A673 (cell line): Measurements from ENCODE around the gene ERFL. TPM values are rescaled to one million over a fixed set of nuclear protein-coding genes. Genes with fewer than 3 reads are reported as not detected.

Experiments used
- BruUV-seq: library from RNA; stranded (reverse); fragments of 400-500 nt; replicated peaks from 2 replicates; lab custom pipeline; 2021; lab: Mats Ljungman, UMichigan
- CTCF ChIA-PET: fragments of 300-600 bp; sonication (Branson Sonifier 250); formaldehyde crosslinking; loops from one replicate; lab custom pipeline; 2022; ENCODE audit warnings: antibody characterized with exemption; lab: Charles Lee
- POLR2A ChIA-PET: fragments of 300-600 bp; sonication (Branson Sonifier 250); formaldehyde crosslinking; loops from one replicate; lab custom pipeline; 2022; ENCODE audit warnings: antibody characterized with exemption; ENCODE audit not compliant: low non-redundant PET; lab: Charles Lee
- DNase-seq: peaks from one replicate; pipeline ENCODE4 v3.0.0-alpha.2; 2015; ENCODE audit warnings: low spot score
- H3K27ac ChIP-seq: fragments of 200-600 bp; sonication (generic); 2 replicates; pipeline ENCODE4 v1.5.1; 2016; ENCODE audit warnings: mixed run types, low read depth, mild to moderate bottlenecking, mixed read lengths, antibody characterized with exemption, low read length; ENCODE audit not compliant: poor library complexity, severe bottlenecking
- H3K27me3 ChIP-seq: fragments of 200-600 bp; sonication (generic); replicated peaks from 2 replicates; pipeline ENCODE4 v1.6.1; 2017; ENCODE audit warnings: mixed run types, low read depth, mild to moderate bottlenecking, mixed read lengths, antibody characterized with exemption, low read length; ENCODE audit not compliant: insufficient read depth, poor library complexity
- H3K36me3 ChIP-seq: fragments of 200-600 bp; sonication (generic); 2 replicates; pipeline ENCODE4 v1.6.1; 2016; ENCODE audit warnings: mixed run types, mild to moderate bottlenecking, mixed read lengths, antibody characterized with exemption, low read length; ENCODE audit not compliant: insufficient read depth, poor library complexity, severe bottlenecking
- H3K4me1 ChIP-seq: fragments of 200-600 bp; sonication (generic); 2 replicates; pipeline ENCODE4 v1.6.1; 2017; ENCODE audit warnings: mixed run types, mild to moderate bottlenecking, mixed read lengths, antibody characterized with exemption, low read length; ENCODE audit not compliant: insufficient read depth, poor library complexity, severe bottlenecking
- H3K4me3 ChIP-seq: fragments of 200-600 bp; sonication (generic); 2 replicates; pipeline ENCODE4 v1.5.1; 2016; ENCODE audit warnings: low read depth, mixed run types, mild to moderate bottlenecking, mixed read lengths, low read length; ENCODE audit not compliant: poor library complexity, severe bottlenecking
- H3K9me3 ChIP-seq: fragments of 200-600 bp; sonication (generic); 2 replicates; pipeline ENCODE4 v1.6.1; 2016; ENCODE audit warnings: mixed run types, low read depth, mild to moderate bottlenecking, mixed read lengths, antibody characterized with exemption, low read length; ENCODE audit not compliant: poor library complexity, severe bottlenecking
- CTCF ChIP-seq: fragments of 300-800, 200-600 bp; sonication (generic); conservative IDR thresholded peaks from 2 replicates; pipeline ENCODE4 v1.5.1; 2017; ENCODE audit warnings: low read depth, mild to moderate bottlenecking, antibody characterized with exemption, low read length, moderate library complexity, mixed read lengths
- EZH2 ChIP-seq: fragments of 200-600 bp; sonication (generic); IDR thresholded peaks from 2 replicates; pipeline ENCODE4 v1.6.1; 2017; ENCODE audit warnings: borderline replicate concordance, low read depth, mild to moderate bottlenecking, mixed read lengths, antibody characterized with exemption, low read length; ENCODE audit not compliant: poor library complexity, severe bottlenecking
- intact Hi-C: fragments of 100-400 bp; cut with micrococcal nuclease; formaldehyde crosslinking; loops from one replicate; pipeline ENCODE4 v1.10.0; 2022; ENCODE audit not compliant: unreplicated experiment
- total RNA-seq: library from RNA; stranded (reverse); gene quantifications from 2 replicates; pipeline ENCODE4 v1.2.3, GENCODE V29; 2021

Gene ERFL
- total RNA-seq, 1 experiment from 2014 or later: 0.95 TPM

- Histone ChIP-seq H3K4me3 (no peak overlapping the region), H3K4me1 (no peaks in the 10 kb centered on the region), H3K27ac (no peak overlapping the region), H3K36me3 (peaks cover 27% of the 10 kb centered on the region), H3K27me3 (peaks cover 22% of the 10 kb centered on the region), H3K9me3 (no peaks in the 10 kb centered on the region)
- intact Hi-C loops: no loop called here
- POLR2A ChIA-PET: no interaction called here
- DNase-seq: no peak
- BruUV-seq: no TSS peak
- TF ChIP-seq EZH2 (no peak), CTCF (no peak)
- CTCF ChIA-PET: interaction anchor here (0.7 kb wide), 1 partner anchor 14 kb away, joined by 3 read pairs; no protein-coding TSS in a partner anchor
These were observed 19.4 kb downstream of the ERFL start for GRCh38 chr19:41908724-41909464.

GRCh38 chr19:41907994-41908615, 20.1 kb downstream of the ERFL start:
- H3K9me3 ChIP-seq: no peaks in the 10 kb centered on the region
- no peak overlapping the region for H3K27ac ChIP-seq
- no peak overlapping the region for H3K4me3 ChIP-seq
- TF ChIP-seq CTCF (no peak), EZH2 (no peak)
- intact Hi-C loops: no loop called here
- no peak for DNase-seq
- ChIA-PET POLR2A (no interaction called here), CTCF (interaction anchor here (0.7 kb wide), 1 partner anchor 14 kb away, joined by 3 read pairs; no protein-coding TSS in a partner anchor)
- no TSS peak for BruUV-seq
- H3K36me3 ChIP-seq: peaks cover 35% of the 10 kb centered on the region
- H3K27me3 ChIP-seq: peaks cover 15% of the 10 kb centered on the region
- H3K4me1 ChIP-seq: no peaks in the 10 kb centered on the region

- H3K4me3 ChIP-seq: no peak overlapping the region
- no peaks in the 10 kb centered on the region for H3K9me3 ChIP-seq
- H3K36me3 ChIP-seq: peaks cover 43% of the 10 kb centered on the region
- no peak for DNase-seq
- peaks cover 6% of the 10 kb centered on the region for H3K27me3 ChIP-seq
- POLR2A ChIA-PET: no interaction called here
- TF ChIP-seq EZH2 (no peak), CTCF (no peak)
- H3K27ac ChIP-seq: no peak overlapping the region
- no peaks in the 10 kb centered on the region for H3K4me1 ChIP-seq
- CTCF ChIA-PET: no interaction called here
- intact Hi-C loops: no loop called here
- TSS peak; percentile 38 for BruUV-seq
These were observed 21.2 kb downstream of the ERFL start for GRCh38 chr19:41906916-41907680.
